HG03280 (cell line): ENCODE results near the gene FAM168A.
A peak's percentile ranks its signal among the peaks of the same experiment; 100 is the strongest.

Experiments used
- ATAC-seq: cut with Tn5 transposase; IDR thresholded peaks from one replicate; pipeline ENCODE4 v1.9.1; 2021; ENCODE audit warnings: mild to moderate bottlenecking, moderate library complexity; ENCODE audit not compliant: unreplicated experiment

The FAM168A gene

DNA sequence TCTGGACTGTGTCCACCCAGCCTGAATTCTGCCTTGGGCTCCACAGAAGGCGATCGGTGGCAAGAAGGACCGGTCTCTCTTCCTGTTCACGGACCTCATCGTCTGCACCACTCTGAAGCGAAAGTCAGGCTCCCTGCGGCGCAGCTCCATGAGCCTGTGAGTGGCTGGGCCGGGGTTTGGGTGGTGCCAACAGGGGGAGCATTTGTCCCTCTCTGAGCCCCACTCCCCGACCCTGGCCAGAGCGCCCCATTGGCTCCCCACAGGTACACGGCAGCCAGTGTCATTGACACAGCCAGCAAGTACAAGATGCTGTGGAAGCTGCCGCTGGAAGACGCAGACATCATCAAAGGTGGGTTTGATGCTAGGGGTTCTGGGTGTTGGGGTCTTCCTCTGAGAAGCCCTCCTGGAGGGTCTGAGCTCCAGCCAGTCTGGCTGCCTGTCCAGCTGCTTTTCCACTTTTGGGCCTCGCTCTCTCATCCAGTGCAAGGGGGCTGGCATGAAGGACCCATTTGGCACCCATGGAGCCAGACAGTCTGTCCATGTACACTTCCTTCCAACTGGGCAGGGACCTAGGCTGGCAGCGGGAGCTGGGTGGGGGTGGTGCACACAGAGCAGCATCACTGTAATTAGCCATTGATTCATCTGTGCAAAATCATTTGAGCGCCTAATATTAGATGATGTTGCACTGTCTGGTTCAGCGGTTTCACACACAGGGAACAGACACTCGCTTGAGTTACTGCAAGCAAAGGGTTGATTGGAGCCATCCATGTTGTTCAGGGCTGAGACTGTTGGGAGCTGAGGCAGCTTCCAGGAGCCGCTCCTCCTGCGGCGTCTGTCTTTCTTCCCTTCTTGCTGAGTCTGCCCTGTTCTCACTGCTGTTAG lies 240.7 kb downstream of the FAM168A start:
- ATAC-seq, result no peak

DNA sequence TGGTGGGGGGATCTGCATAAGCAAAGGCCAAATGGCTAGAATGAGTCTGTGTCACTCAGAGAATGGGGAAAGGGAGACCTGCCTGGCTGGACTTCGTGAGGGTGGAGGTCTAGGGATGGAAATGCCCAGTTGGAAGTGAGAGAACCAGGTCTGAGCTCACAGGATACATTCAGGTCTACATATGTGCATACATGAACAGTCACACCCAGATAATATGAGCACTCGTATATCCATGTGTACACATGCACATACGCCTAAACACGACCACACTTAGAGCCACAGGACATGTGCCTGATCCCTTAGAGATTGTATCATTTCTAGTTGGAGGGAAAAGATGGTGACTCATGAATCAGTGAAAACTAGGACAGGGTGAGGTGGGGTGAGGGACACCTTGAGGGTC lies 242.8 kb downstream of the FAM168A start:
- ATAC-seq, result no peak

- no peak for ATAC-seq
These were observed 244.5 kb downstream of the FAM168A start for GRCh38 chr11:73353422-73353821.

GRCh38 chr11:73350908-73351636 lies 246.8 kb downstream of the FAM168A start:
- peak; percentile 52 for ATAC-seq
